Activated CD4-positive, alpha-beta memory T cell treated with anti-CD3 and anti-CD28 coated beads, Interleukin-2, amount 10 ng/mL, durations not matched to agents 7 days and 5 days (primary cell): ENCODE results near the gene MTUS2. TPM values are rescaled to one million over a fixed set of nuclear protein-coding genes. Genes with fewer than 3 reads are reported as not detected.

Experiments
- CTCF ChIA-PET: fragments of 350-600 bp; sonication (Branson Sonifier 250); formaldehyde crosslinking; loops from one replicate; lab custom pipeline; 2021; ENCODE audit warnings: antibody characterized with exemption, inconsistent platforms; lab: Charles Lee
- POLR2A ChIA-PET: fragments of 350-600 bp; sonication (Branson Sonifier 250); formaldehyde crosslinking; loops from one replicate; lab custom pipeline; 2021; ENCODE audit warnings: antibody characterized with exemption; lab: Charles Lee
- DNase-seq: peaks from one replicate; pipeline ENCODE4 v3.0.0-alpha.2; 2020
- H3K27ac Mint-ChIP-seq: one replicate; pipeline ENCODE4 v1.8.0; 2021; ENCODE audit warnings: mild to moderate bottlenecking, mixed read lengths
- H3K27me3 Mint-ChIP-seq: one replicate; pipeline ENCODE4 v1.8.0; 2021; ENCODE audit warnings: mixed read lengths
- H3K36me3 Mint-ChIP-seq: one replicate; pipeline ENCODE4 v1.8.0; 2021; ENCODE audit warnings: low read depth, mixed read lengths
- H3K4me1 Mint-ChIP-seq: one replicate; pipeline ENCODE4 v1.8.0; 2021; ENCODE audit warnings: mixed read lengths
- H3K4me3 Mint-ChIP-seq: one replicate; pipeline ENCODE4 v1.8.0; 2021; ENCODE audit warnings: mild to moderate bottlenecking, mixed read lengths
- H3K9me3 Mint-ChIP-seq: one replicate; pipeline ENCODE4 v1.8.0; 2021; ENCODE audit warnings: mixed read lengths
- total RNA-seq, 2 experiments: library from RNA; stranded (reverse); gene quantifications; one replicate each; pipeline ENCODE4 v1.2.3, GENCODE V29; 2021

Gene MTUS2
- total RNA-seq, 2 experiments from 2014 or later = not detected

GRCh38 chr13:28953714-28954418 lies 133.7 kb downstream of the MTUS2 start:
- no peak for DNase-seq
- Mint-ChIP-seq H3K36me3 (no peaks in the 10 kb centered on the region), H3K27me3 (no peaks in the 10 kb centered on the region), H3K9me3 (no peaks in the 10 kb centered on the region), H3K27ac (no peak overlapping the region), H3K4me3 (no peak overlapping the region), H3K4me1 (no peaks in the 10 kb centered on the region)
- POLR2A ChIA-PET = no interaction called here
- CTCF ChIA-PET = no interaction called here

GRCh38 chr13:28954419-28954725 lies 134.2 kb downstream of the MTUS2 start:
- H3K4me1 Mint-ChIP-seq = no peaks in the 10 kb centered on the region
- H3K36me3 Mint-ChIP-seq = no peaks in the 10 kb centered on the region
- H3K27me3 Mint-ChIP-seq = no peaks in the 10 kb centered on the region
- H3K4me3 Mint-ChIP-seq = no peak overlapping the region
- DNase-seq = no peak
- ChIA-PET CTCF (no interaction called here), POLR2A (no interaction called here)
- H3K27ac Mint-ChIP-seq = no peak overlapping the region
- no peaks in the 10 kb centered on the region for H3K9me3 Mint-ChIP-seq

DNA sequence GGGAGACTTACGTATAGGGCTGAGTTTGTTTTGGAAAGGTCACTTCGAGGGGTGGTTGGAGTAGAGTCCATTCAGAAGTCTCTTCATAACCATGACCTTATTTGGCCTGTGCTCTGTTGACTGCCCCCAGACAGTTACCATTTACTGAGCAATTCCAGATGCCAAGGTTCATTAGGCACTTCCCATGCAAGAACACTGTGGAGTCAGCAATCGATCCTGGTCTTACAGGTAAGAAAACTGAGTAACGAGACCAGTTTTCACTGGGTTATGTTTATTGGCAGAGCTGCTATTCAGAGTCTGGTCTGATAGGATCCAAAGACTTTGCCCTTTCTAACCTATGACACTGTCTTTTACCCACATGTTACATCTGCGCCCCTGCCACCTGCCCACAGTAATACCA lies 134.7 kb downstream of the MTUS2 start:
- Mint-ChIP-seq H3K27ac (no peak overlapping the region), H3K36me3 (no peaks in the 10 kb centered on the region), H3K4me1 (no peaks in the 10 kb centered on the region), H3K4me3 (no peak overlapping the region), H3K9me3 (no peaks in the 10 kb centered on the region), H3K27me3 (no peaks in the 10 kb centered on the region)
- ChIA-PET CTCF (no interaction called here), POLR2A (no interaction called here)
- no peak for DNase-seq

DNA sequence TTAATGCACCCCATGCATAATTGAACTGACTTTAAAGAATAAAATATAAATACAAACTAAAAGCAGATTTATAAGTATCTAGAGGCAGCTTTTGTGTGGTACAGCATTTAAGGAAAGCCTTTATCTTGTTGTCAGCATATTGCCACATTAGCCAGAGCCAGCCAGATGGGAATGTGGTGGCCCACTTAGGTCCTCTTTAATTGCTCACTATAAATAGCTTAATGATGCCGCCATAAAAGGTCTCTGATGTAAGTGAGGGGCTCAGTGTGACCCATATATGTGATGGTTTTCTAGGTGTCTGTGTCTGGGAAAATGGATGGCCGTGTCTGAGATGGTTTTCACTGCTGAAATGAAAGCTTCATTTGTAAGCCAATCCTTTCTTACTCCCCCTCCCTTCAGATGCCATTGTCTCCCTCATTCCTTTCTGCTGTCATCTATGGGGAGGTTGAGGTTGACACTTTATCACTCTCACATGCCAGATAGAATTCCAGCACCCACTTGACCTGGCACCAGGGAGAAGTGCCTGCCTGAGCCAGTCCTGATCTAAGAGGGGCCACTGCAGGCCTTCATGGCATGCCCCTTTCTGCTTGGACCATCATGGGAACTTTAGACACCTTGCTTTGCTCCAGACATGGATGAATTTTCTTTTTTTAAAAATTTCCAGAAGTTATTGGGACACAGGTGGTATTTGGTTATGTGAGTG lies 135.3 kb downstream of the MTUS2 start:
- H3K27me3 Mint-ChIP-seq = peaks cover under 1% of the 10 kb centered on the region

GRCh38 chr13:28958018-28958417 lies 137.9 kb downstream of the MTUS2 start:
- peaks cover 1% of the 10 kb centered on the region for H3K27me3 Mint-ChIP-seq
- DNase-seq = no peak
- ChIA-PET POLR2A (no interaction called here), CTCF (no interaction called here)
- no peaks in the 10 kb centered on the region for H3K36me3 Mint-ChIP-seq
- H3K4me3 Mint-ChIP-seq = no peak overlapping the region
- H3K27ac Mint-ChIP-seq = no peak overlapping the region
- H3K4me1 Mint-ChIP-seq = no peaks in the 10 kb centered on the region
- no peaks in the 10 kb centered on the region for H3K9me3 Mint-ChIP-seq

More for the DNA sequence above, 135.3 kb downstream of the MTUS2 start:
- H3K4me3 Mint-ChIP-seq = no peak overlapping the region
- no peaks in the 10 kb centered on the region for H3K4me1 Mint-ChIP-seq
- ChIA-PET POLR2A (no interaction called here), CTCF (no interaction called here)
- H3K9me3 Mint-ChIP-seq = no peaks in the 10 kb centered on the region
- no peak for DNase-seq
- no peak overlapping the region for H3K27ac Mint-ChIP-seq
- no peaks in the 10 kb centered on the region for H3K36me3 Mint-ChIP-seq

GRCh38 chr13:28958441-28958840 lies 138.3 kb downstream of the MTUS2 start:
- no peaks in the 10 kb centered on the region for H3K9me3 Mint-ChIP-seq
- DNase-seq = no peak
- H3K4me3 Mint-ChIP-seq = no peak overlapping the region
- CTCF ChIA-PET = no interaction called here
- peaks cover 1% of the 10 kb centered on the region for H3K27me3 Mint-ChIP-seq
- POLR2A ChIA-PET = no interaction called here
- H3K36me3 Mint-ChIP-seq = no peaks in the 10 kb centered on the region
- H3K27ac Mint-ChIP-seq = no peak overlapping the region
- H3K4me1 Mint-ChIP-seq = no peaks in the 10 kb centered on the region

DNA sequence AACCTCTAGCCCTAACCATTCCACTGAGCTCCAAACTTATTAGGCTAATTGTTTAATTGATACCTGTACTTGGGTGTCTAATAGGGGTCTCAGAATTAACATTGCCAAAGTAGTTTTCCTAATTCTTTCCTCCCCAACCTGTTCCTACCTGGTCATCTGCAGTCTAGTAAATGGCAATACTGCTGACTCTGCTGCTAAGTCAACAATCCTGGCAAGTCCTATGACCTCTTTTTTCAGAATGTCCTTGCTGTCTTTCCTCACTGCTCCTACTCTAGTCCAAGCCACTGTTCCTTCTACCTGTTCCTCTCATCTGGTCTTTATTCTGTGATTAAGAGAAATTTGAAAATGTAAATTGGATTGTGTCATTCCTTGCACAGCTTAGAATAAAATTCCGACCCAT lies 143.9 kb downstream of the MTUS2 start:
- H3K27ac Mint-ChIP-seq = no peak overlapping the region
- H3K4me3 Mint-ChIP-seq = no peak overlapping the region
- peaks cover 1% of the 10 kb centered on the region for H3K27me3 Mint-ChIP-seq
- DNase-seq = no peak
- no peaks in the 10 kb centered on the region for H3K9me3 Mint-ChIP-seq
- H3K4me1 Mint-ChIP-seq = no peaks in the 10 kb centered on the region
- POLR2A ChIA-PET = no interaction called here
- CTCF ChIA-PET = no interaction called here
- H3K36me3 Mint-ChIP-seq = no peaks in the 10 kb centered on the region

DNA sequence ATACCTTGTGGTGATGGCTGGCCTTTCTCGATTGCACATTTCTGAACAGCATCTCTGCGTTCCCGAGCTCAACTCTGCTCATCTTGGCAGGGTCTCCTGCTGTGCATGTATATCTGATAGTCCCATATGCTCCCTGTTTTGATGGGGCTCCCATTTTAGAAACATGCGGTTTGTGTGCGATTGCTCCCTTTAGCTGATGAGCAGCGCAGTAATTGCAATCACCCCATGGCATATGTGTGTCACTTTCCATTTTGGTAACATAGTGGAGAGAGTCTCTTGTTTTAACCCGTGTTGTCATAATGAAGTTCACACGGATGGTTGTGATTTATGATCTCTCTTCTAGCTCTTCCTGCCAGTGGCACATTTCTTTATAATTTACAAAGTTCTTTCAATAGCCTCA lies 144.7 kb downstream of the MTUS2 start:
- H3K4me3 Mint-ChIP-seq = no peak overlapping the region
- ChIA-PET CTCF (no interaction called here), POLR2A (no interaction called here)
- H3K27ac Mint-ChIP-seq = no peak overlapping the region
- H3K4me1 Mint-ChIP-seq = no peaks in the 10 kb centered on the region
- H3K27me3 Mint-ChIP-seq = peaks cover 1% of the 10 kb centered on the region
- no peak for DNase-seq
- H3K36me3 Mint-ChIP-seq = no peaks in the 10 kb centered on the region
- H3K9me3 Mint-ChIP-seq = no peaks in the 10 kb centered on the region

GRCh38 chr13:28967029-28967915 lies 147.1 kb downstream of the MTUS2 start:
- no peak overlapping the region for H3K4me3 Mint-ChIP-seq
- H3K9me3 Mint-ChIP-seq = no peaks in the 10 kb centered on the region
- CTCF ChIA-PET = no interaction called here
- H3K36me3 Mint-ChIP-seq = no peaks in the 10 kb centered on the region
- POLR2A ChIA-PET = no interaction called here
- H3K27me3 Mint-ChIP-seq = no peaks in the 10 kb centered on the region
- no peak for DNase-seq
- no peak overlapping the region for H3K27ac Mint-ChIP-seq
- no peaks in the 10 kb centered on the region for H3K4me1 Mint-ChIP-seq

GRCh38 chr13:28976195-28976594 lies 156.1 kb downstream of the MTUS2 start:
- Mint-ChIP-seq H3K4me3 (no peak overlapping the region), H3K36me3 (no peaks in the 10 kb centered on the region), H3K27ac (no peak overlapping the region), H3K9me3 (no peaks in the 10 kb centered on the region), H3K27me3 (no peaks in the 10 kb centered on the region), H3K4me1 (no peaks in the 10 kb centered on the region)
- ChIA-PET CTCF (no interaction called here), POLR2A (no interaction called here)
- no peak for DNase-seq

GRCh38 chr13:28976636-28977035 lies 156.5 kb downstream of the MTUS2 start:
- Mint-ChIP-seq H3K36me3 (no peaks in the 10 kb centered on the region), H3K4me3 (no peak overlapping the region), H3K9me3 (no peaks in the 10 kb centered on the region), H3K27me3 (no peaks in the 10 kb centered on the region), H3K4me1 (no peaks in the 10 kb centered on the region), H3K27ac (no peak overlapping the region)
- CTCF ChIA-PET = no interaction called here
- no peak for DNase-seq
- POLR2A ChIA-PET = no interaction called here

- DNase-seq = no peak
- H3K36me3 Mint-ChIP-seq = no peaks in the 10 kb centered on the region
- H3K4me1 Mint-ChIP-seq = no peaks in the 10 kb centered on the region
- ChIA-PET POLR2A (no interaction called here), CTCF (no interaction called here)
- no peaks in the 10 kb centered on the region for H3K9me3 Mint-ChIP-seq
- no peak overlapping the region for H3K27ac Mint-ChIP-seq
- H3K4me3 Mint-ChIP-seq = no peak overlapping the region
- no peaks in the 10 kb centered on the region for H3K27me3 Mint-ChIP-seq
Measured at GRCh38 chr13:28978574-28978973, 158.4 kb downstream of the MTUS2 start.

DNA sequence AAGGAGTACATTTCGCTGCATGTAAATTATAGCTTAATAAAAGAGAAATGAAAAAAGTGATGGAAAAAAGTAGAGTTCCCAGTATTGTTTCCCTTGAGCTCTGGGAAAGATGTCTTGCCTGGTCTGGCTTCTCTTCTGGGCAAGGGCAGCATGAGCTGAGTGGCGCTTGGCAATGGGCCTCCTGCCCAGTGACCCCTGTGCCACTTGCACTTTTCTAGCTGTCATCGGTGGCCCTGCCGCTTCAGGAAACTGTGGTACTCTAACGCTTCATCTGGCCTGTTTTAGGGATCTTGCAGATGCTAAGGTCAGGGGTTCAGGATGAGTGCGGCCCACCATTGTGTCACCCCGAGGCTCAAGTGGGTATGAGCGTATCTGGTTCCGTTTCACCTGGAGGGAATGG lies 161.4 kb downstream of the MTUS2 start:
- no peak for DNase-seq
- no peaks in the 10 kb centered on the region for H3K36me3 Mint-ChIP-seq
- no peak overlapping the region for H3K4me3 Mint-ChIP-seq
- no peaks in the 10 kb centered on the region for H3K27me3 Mint-ChIP-seq
- no peaks in the 10 kb centered on the region for H3K9me3 Mint-ChIP-seq
- no peak overlapping the region for H3K27ac Mint-ChIP-seq
- CTCF ChIA-PET = no interaction called here
- POLR2A ChIA-PET = no interaction called here
- H3K4me1 Mint-ChIP-seq = no peaks in the 10 kb centered on the region
